GM23338 (cell line): ENCODE measurements around the gene NELL2. TPM values are rescaled to one million over a fixed set of nuclear protein-coding genes. Genes with fewer than 3 reads are reported as not detected.

Source experiments
- ATAC-seq: fragments of 200-7000 bp; cut with Tn5 transposase; 3 replicates; pipeline ENCODE4 v1.9.1; 2020
- DNase-seq: peaks from one replicate; pipeline ENCODE4 v3.0.0-alpha.2; 2015; ENCODE audit warnings: low spot score
- H2AFZ ChIP-seq: fragments of 200-600 bp; sonication (generic); 2 replicates; pipeline ENCODE4 v1.8.0; 2016; ENCODE audit warnings: antibody characterized with exemption, mild to moderate bottlenecking, moderate library complexity
- H3F3A ChIP-seq: fragments of 200-600 bp; sonication (generic); replicated peaks from 2 replicates; pipeline ENCODE4 v1.8.0; 2017; ENCODE audit warnings: antibody characterized with exemption, mixed run types, low read depth
- H3K27ac ChIP-seq: fragments of 200-600 bp; sonication (generic); 2 replicates; pipeline ENCODE4 v1.6.1; 2016; ENCODE audit warnings: low read depth
- H3K27me3 ChIP-seq: fragments of 200-600 bp; sonication (generic); 2 replicates; pipeline ENCODE4 v1.8.0; 2016; ENCODE audit warnings: mild to moderate bottlenecking, mixed run types, moderate library complexity; ENCODE audit not compliant: insufficient read depth
- H3K36me3 ChIP-seq: fragments of 200-600 bp; sonication (generic); 2 replicates; pipeline ENCODE4 v1.8.0; 2016; ENCODE audit warnings: mild to moderate bottlenecking; ENCODE audit not compliant: insufficient read depth
- H3K4me1 ChIP-seq: fragments of 200-600 bp; sonication (generic); 2 replicates; pipeline ENCODE4 v1.8.0; 2016; ENCODE audit warnings: mild to moderate bottlenecking, moderate library complexity; ENCODE audit not compliant: insufficient read depth
- H3K4me2 ChIP-seq: fragments of 200-600 bp; sonication (generic); 2 replicates; pipeline ENCODE4 v1.7.1; 2017; ENCODE audit warnings: mixed run types
- H3K4me3 ChIP-seq: fragments of 200-600 bp; sonication (generic); 2 replicates; pipeline ENCODE4 v1.6.1; 2016; ENCODE audit warnings: mixed run types
- H3K79me2 ChIP-seq: fragments of 200-600 bp; sonication (generic); replicated peaks from 2 replicates; pipeline ENCODE4 v1.8.0; 2017; ENCODE audit warnings: mild to moderate bottlenecking; ENCODE audit not compliant: insufficient read depth
- H3K9me2 ChIP-seq: fragments of 200-600 bp; sonication (generic); 2 replicates; pipeline ENCODE4 v1.8.0; 2017; ENCODE audit not compliant: insufficient read depth
- H4K20me1 ChIP-seq: fragments of 200-600 bp; sonication (generic); replicated peaks from 2 replicates; pipeline ENCODE4 v1.8.0; 2017; ENCODE audit warnings: mild to moderate bottlenecking; ENCODE audit not compliant: insufficient read depth
- H3K27ac Mint-ChIP-seq: 2 replicates; pipeline ENCODE4 v1.8.0; 2020; ENCODE audit warnings: inconsistent platforms, mild to moderate bottlenecking, moderate library complexity, mixed read lengths
- H3K27me3 Mint-ChIP-seq: 3 replicates; pipeline ENCODE4 v1.8.0; 2022; ENCODE audit warnings: low read depth, mild to moderate bottlenecking, moderate library complexity, mixed read lengths, inconsistent platforms; ENCODE audit not compliant: insufficient read depth, poor library complexity
- H3K36me3 Mint-ChIP-seq: 3 replicates; pipeline ENCODE4 v1.8.0; 2021; ENCODE audit warnings: low read depth, mild to moderate bottlenecking, inconsistent platforms, moderate library complexity, mixed read lengths
- H3K4me1 Mint-ChIP-seq: 3 replicates; pipeline ENCODE4 v1.8.0; 2020; ENCODE audit warnings: mild to moderate bottlenecking, inconsistent platforms, mixed read lengths
- H3K4me3 Mint-ChIP-seq: 3 replicates; pipeline ENCODE4 v1.8.0; 2021; ENCODE audit warnings: moderate library complexity, mild to moderate bottlenecking, inconsistent platforms, mixed read lengths
- H3K9me3 Mint-ChIP-seq: 3 replicates; pipeline ENCODE4 v1.8.0; 2020; ENCODE audit warnings: moderate library complexity, mild to moderate bottlenecking, inconsistent platforms, mixed read lengths
- CREB1 ChIP-seq: fragments of 250-450 bp; sonication (Bioruptor Pico); IDR thresholded peaks from 2 replicates; pipeline ENCODE4 v1.5.0; 2020; ENCODE audit warnings: low read depth, mild to moderate bottlenecking, moderate library complexity
- EZH2 ChIP-seq: fragments of 200-600 bp; sonication (generic); IDR thresholded peaks from one replicate; pipeline ENCODE4 v1.8.0; 2017; ENCODE audit warnings: antibody characterized with exemption, mild to moderate bottlenecking, low read depth; ENCODE audit not compliant: unreplicated experiment
- EZH2phosphoT487 ChIP-seq: fragments of 200-600 bp; sonication (generic); IDR thresholded peaks from one replicate; pipeline ENCODE4 v1.8.1; 2018; ENCODE audit warnings: antibody characterized with exemption; ENCODE audit not compliant: unreplicated experiment
- JUNB ChIP-seq: IDR thresholded peaks from one replicate; pipeline ENCODE4 v1.6.1; 2016; ENCODE audit warnings: antibody characterized with exemption; ENCODE audit not compliant: unreplicated experiment
- NANOG ChIP-seq: IDR thresholded peaks from 2 replicates; pipeline ENCODE4 v1.6.1; 2016; ENCODE audit warnings: antibody characterized with exemption, borderline replicate concordance
- POLR2AphosphoS5 ChIP-seq: IDR thresholded peaks from 2 replicates; pipeline ENCODE4 v1.6.1; 2016; ENCODE audit warnings: antibody characterized with exemption, low read depth
- REST ChIP-seq: IDR thresholded peaks from one replicate; pipeline ENCODE4 v1.6.1; 2018; ENCODE audit warnings: antibody characterized with exemption; ENCODE audit not compliant: unreplicated experiment
- STAT1 ChIP-seq: IDR thresholded peaks from one replicate; pipeline ENCODE4 v1.6.1; 2016; ENCODE audit warnings: antibody characterized with exemption; ENCODE audit not compliant: unreplicated experiment
- ZNF114 ChIP-seq: fragments of 250-450 bp; sonication (Bioruptor Pico); IDR thresholded peaks from 2 replicates; pipeline ENCODE4 v1.5.0; 2020; ENCODE audit warnings: mild to moderate bottlenecking, moderate library complexity
- ZNF331 ChIP-seq: fragments of 250-450 bp; sonication (Bioruptor Pico); IDR thresholded peaks from 2 replicates; pipeline ENCODE4 v1.5.0; 2020; ENCODE audit warnings: low read depth, mild to moderate bottlenecking, moderate library complexity
- polyA plus RNA-seq: library from polyadenylated mRNA; unstranded; fragments of >200 nt; fragmentation: Nextera tagmentation; extraction: Ambion mirVana; gene quantifications from 2 replicates; pipeline ENCODE4 v1.2.1, GENCODE V29; 2016
- total RNA-seq: library from RNA; depleted of rRNA; stranded (reverse); fragments of >200 nt; shearing (Covaris generic); gene quantifications from 2 replicates; pipeline ENCODE4 v1.2.3, GENCODE V29; 2014
- TF ChIP-seq, protein P1 (sequence below): IDR thresholded peaks from 2 replicates; pipeline ENCODE4 v1.6.1; 2016; ENCODE audit warnings: antibody characterized with exemption
- TF ChIP-seq, protein P2 (sequence below), 2 experiments: fragments of 200-600 bp in 1 of 2; sonication (generic) in 1 of 2; conservative IDR thresholded peaks; 2 replicates each; pipeline versions ENCODE4 v1.5.1 to v1.6.1; 2016 to 2017; ENCODE audit warnings: antibody characterized with exemption in 2 of 2, low read depth in 2 of 2, mild to moderate bottlenecking in 2 of 2, moderate library complexity in 1 of 2

Gene NELL2
- total and polyA plus RNA-seq, 2 experiments from 2014 or later = 25.1 to 99.5 TPM

DNA sequence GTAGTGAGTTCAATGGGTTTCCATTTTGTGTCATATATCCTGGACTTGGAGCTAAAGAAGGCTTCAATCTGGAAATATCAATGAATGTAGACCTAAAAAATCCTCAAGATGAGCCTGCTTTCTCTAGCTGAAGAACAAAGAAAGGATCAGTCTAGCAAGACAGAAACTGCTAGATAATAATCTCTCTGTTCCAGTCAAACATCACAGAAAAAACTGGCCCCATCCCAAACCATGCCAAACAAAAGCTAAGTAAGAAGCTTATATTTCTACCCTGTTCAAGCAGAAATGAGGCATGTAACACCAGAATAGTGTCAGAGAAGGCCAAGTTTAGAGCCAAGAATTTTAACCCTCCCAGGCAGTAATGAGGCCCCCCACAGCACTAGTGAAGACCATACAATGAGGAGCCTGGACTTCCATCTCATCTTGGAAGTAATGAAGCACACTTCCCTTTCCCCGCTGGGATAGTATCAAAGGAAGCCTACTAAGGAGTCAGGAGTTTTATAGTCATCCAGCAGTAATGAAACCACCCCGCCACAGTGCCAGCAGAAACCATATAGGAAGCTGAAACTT, 95.8 kb downstream of the NELL2 start:
- no peaks in the 10 kb centered on the region; the same call in 1 of the 2 replicates for H3K9me2 ChIP-seq
- Mint-ChIP-seq H3K36me3 (peaks cover 3% of the 10 kb centered on the region; the same call in 2 of the 3 replicates), H3K4me1 (peaks cover 11% of the 10 kb centered on the region), H3K9me3 (peaks cover 3% of the 10 kb centered on the region; the same call in 2 of the 3 replicates), H3K27ac (no peak overlapping the region), H3K27me3 (no peaks in the 10 kb centered on the region), H3K4me3 (no peak overlapping the region)
- ATAC-seq (no peak), DNase-seq (no peak)
- H3K4me2 ChIP-seq = no peak overlapping the region
- H2AFZ ChIP-seq = no peak overlapping the region
- no peaks in the 10 kb centered on the region for H4K20me1 ChIP-seq
- no peaks in the 10 kb centered on the region for H3F3A ChIP-seq
- H3K27ac ChIP-seq = no peak overlapping the region
- TF ChIP-seq, protein P1, sequence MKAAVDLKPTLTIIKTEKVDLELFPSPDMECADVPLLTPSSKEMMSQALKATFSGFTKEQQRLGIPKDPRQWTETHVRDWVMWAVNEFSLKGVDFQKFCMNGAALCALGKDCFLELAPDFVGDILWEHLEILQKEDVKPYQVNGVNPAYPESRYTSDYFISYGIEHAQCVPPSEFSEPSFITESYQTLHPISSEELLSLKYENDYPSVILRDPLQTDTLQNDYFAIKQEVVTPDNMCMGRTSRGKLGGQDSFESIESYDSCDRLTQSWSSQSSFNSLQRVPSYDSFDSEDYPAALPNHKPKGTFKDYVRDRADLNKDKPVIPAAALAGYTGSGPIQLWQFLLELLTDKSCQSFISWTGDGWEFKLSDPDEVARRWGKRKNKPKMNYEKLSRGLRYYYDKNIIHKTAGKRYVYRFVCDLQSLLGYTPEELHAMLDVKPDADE = no peak
- TF ChIP-seq NANOG (no peak), EZH2phosphoT487 (no peak), CREB1 (no peak), JUNB (no peak), REST (no peak), ZNF114 (CRISPR knock-in tag) (no peak)
- TF ChIP-seq, protein P2, sequence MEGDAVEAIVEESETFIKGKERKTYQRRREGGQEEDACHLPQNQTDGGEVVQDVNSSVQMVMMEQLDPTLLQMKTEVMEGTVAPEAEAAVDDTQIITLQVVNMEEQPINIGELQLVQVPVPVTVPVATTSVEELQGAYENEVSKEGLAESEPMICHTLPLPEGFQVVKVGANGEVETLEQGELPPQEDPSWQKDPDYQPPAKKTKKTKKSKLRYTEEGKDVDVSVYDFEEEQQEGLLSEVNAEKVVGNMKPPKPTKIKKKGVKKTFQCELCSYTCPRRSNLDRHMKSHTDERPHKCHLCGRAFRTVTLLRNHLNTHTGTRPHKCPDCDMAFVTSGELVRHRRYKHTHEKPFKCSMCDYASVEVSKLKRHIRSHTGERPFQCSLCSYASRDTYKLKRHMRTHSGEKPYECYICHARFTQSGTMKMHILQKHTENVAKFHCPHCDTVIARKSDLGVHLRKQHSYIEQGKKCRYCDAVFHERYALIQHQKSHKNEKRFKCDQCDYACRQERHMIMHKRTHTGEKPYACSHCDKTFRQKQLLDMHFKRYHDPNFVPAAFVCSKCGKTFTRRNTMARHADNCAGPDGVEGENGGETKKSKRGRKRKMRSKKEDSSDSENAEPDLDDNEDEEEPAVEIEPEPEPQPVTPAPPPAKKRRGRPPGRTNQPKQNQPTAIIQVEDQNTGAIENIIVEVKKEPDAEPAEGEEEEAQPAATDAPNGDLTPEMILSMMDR (conservative IDR thresholded peaks at IDR 0.05; ENCODE audit: low read depth in 2 of 2) = no peak
- H3K79me2 ChIP-seq = peaks cover 39% of the 10 kb centered on the region
- H3K36me3 ChIP-seq = no peaks in the 10 kb centered on the region
- no peak overlapping the region for H3K4me3 ChIP-seq
- no peaks in the 10 kb centered on the region for H3K27me3 ChIP-seq
- H3K4me1 ChIP-seq = peaks cover 9% of the 10 kb centered on the region; the same call in 1 of the 2 replicates

DNA sequence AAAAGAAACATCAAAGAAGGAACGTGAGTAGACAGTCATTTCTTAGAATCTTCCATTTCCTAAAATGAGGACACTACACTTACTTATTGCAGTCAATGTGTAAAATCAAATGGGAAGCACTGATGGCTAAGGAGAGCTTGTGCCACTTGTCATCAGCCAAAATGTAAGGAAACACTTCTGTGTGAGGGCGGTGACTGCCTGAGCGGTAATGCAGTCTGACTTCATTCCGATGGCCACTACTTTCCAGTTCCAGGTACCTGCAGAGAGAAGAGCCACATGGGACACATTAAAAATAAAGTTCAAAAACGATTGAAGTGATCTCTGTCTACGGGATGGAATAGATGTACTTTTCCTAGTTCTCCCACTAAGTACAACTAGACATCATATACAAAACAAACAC, 96.3 kb downstream of the NELL2 start:
- Histone ChIP-seq H3K4me2 (no peak overlapping the region), H3K79me2 (peaks cover 36% of the 10 kb centered on the region), H3F3A (no peaks in the 10 kb centered on the region), H3K4me3 (no peak overlapping the region), H3K36me3 (no peaks in the 10 kb centered on the region), H3K27me3 (no peaks in the 10 kb centered on the region), H2AFZ (no peak overlapping the region), H3K4me1 (peaks cover 9% of the 10 kb centered on the region; the same call in 1 of the 2 replicates), H3K27ac (no peak overlapping the region), H3K9me2 (no peaks in the 10 kb centered on the region; the same call in 1 of the 2 replicates), H4K20me1 (no peaks in the 10 kb centered on the region)
- Mint-ChIP-seq H3K27me3 (no peaks in the 10 kb centered on the region), H3K4me1 (peaks cover 10% of the 10 kb centered on the region), H3K4me3 (no peak overlapping the region), H3K9me3 (peaks cover 3% of the 10 kb centered on the region; the same call in 2 of the 3 replicates), H3K27ac (no peak overlapping the region), H3K36me3 (peaks cover 3% of the 10 kb centered on the region; the same call in 2 of the 3 replicates)
- DNase-seq (no peak), ATAC-seq (no peak)
- no peak for TF ChIP-seq ZNF114 (CRISPR knock-in tag)
- TF ChIP-seq, protein P1 = no peak
- TF ChIP-seq STAT1 = no peak
- TF ChIP-seq NANOG = no peak
- no peak for TF ChIP-seq EZH2phosphoT487
- TF ChIP-seq REST = no peak
- TF ChIP-seq CREB1 = no peak
- no peak for TF ChIP-seq JUNB
- no peak for TF ChIP-seq POLR2AphosphoS5
- no peak for TF ChIP-seq EZH2
- TF ChIP-seq ZNF331 (CRISPR knock-in tag) = no peak
